Measurements from ENCODE around the gene PTPN12.
"Not testable (repeated sequence)": the region's sequence is repeated elsewhere in the genome, so short reads cannot be mapped to it uniquely, and the experiment has no call there.

The PTPN12 gene

DNA sequence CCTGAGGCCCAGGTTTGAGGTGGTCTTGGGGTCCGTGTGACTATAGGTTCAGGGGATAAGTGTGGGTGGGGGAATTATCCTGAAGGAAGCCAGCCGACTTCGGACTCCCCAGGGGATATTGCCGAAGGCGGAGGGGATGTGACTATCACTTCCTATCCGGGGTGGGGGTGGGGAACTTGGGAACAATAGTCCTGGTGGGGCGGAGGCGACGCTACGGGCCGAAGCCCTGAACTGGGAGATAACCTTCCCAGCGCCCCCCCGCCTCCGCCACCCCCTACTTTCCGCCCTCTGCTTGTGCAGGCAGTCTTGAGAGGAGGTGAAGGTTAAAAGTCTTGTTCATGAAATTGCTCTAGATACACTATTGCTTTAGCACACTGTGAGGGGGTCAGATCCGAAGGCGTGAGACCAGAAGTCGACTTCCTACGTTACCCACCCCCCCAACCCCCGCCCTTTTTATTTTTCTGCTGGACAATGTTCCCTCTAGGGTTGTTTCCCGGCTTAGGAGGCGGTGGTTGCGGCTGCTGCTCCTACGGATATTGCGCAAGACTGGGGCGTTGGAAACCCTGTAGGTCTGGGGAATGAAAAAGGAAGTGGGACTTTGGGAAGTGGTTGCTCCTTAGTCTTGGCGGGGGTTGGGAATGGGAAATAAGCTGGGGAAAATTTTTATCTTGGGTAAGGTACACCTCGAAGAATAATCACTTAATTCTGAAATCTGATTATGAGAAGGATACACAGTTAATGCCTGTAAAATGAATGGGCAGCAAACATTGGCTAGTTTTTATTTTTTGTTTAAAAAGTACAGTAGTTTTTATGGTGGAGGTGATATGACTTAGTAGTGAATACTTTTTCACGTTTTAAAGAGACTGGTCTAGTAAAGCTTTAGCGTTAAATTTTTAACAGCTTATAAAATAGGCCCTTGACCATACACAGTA is 1.5 kb downstream of the PTPN12 start:
- peak; percentile 79 for DNase-seq (ENCODE audit: low spot score)

DNA sequence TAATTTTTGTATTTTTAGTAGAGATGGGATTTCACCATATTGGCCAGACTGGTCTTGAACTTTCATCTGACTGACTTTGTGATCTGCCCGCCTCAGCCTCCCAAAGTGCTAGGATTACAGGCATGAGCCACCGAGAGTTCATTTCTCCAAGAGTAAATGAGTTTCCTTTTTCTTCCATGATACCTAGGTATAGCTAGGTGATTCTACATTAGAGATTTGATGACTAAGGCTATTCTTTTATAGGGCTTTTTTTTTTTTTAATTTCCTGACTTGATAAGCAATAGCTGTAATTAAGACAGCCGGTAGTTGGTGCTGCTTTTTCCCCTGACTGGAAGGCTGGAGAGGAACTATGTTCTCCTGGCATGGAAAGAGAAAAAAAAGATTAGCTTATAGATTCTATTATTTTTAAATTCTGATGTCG is 3.3 kb downstream of the PTPN12 start:
- no peak for DNase-seq (ENCODE audit: low spot score)

GRCh38 chr7:77540993-77541392 is 3.9 kb downstream of the PTPN12 start:
- DNase-seq (ENCODE audit: low spot score) = not testable (repeated sequence)

GRCh38 chr7:77542409-77542808 is 5.3 kb downstream of the PTPN12 start:
- no peak for DNase-seq (ENCODE audit: low spot score)

DNA sequence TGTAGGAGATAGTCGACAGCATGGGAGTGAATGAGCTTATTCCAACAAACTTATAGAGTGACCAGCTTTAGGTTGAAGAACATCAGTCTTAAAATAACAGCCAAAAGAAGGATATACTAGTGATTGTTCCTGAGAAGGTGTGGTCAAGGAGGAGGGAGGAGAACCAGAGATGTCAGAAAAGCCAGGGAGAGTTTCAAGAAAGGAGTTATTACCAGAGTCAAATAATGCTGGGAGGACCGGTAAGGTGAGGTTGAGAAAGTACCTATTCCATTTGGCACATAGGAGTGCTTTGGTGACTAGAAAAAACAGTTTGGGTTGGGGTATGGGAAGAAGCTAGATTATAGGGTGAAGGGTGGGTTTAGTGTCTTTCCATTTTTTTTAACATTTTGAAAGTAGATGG is 5.8 kb downstream of the PTPN12 start:
- no peak for DNase-seq (ENCODE audit: low spot score)

- DNase-seq (ENCODE audit: low spot score) = no peak
Observed at GRCh38 chr7:77543910-77544309, 6.8 kb downstream of the PTPN12 start.

DNA sequence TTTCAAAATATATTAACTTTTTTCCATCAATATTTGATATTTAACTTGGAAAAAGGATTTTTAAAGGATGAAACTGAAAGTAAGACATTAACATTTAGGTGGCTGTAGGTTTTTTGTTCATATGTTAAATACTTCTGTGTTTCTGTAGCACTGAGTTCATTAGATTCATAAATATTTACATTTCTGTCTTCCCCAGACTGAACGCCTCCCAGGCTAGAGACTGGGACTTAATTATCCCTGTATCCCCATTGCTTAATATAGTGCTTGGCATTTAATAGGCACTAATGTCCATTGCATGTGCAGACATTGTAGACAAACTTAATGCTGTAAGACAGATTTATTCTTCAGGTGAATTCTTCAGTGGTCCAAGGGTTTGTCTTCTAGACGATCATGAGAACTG is 7.4 kb downstream of the PTPN12 start:
- no peak for DNase-seq (ENCODE audit: low spot score)

- no peak for DNase-seq (ENCODE audit: low spot score)
Observed at GRCh38 chr7:77548206-77548605, 11.1 kb downstream of the PTPN12 start.

GRCh38 chr7:77549106-77549870 is 12.2 kb downstream of the PTPN12 start:
- DNase-seq (ENCODE audit: low spot score) = no peak

DNA sequence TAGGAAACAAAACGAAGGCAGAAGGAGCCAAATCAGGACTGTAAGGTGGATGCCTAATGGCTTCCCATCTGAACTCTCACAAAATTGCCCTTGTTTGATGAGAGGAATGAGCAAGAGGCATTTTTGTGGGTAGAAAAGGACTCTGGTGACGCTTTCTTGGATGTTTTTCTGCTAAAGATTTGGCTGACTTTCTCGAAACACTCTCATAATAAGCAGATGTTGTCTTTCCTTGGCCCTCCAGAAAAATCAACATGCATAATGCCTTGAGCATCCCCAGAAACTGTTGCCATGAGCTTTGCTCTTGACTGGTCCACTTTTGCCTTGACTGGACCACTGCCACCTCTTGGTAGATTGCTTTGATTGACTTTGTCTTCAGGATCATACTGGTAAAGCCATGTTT is 13.5 kb downstream of the PTPN12 start:
- DNase-seq (ENCODE audit: low spot score) = no peak

DNA sequence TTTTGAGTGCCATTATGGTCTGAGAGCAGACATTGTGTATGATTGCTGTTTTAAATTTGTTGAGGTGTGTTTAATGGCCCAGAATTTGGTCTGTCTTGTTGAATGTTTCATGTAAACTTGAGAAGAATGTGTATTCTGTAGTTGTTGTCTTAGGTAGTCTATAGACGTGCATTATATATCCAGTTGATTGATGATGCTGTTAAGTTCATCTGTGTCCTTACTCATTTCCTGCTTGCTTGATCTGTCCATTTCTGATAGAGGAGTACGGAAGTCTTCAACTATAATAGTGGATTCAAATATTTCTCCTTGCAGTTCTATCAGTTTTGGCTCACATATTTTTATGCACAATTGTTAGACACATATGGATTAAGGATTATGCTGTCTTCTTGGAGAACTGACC is 16.0 kb downstream of the PTPN12 start:
- DNase-seq (ENCODE audit: low spot score) = no peak

GRCh38 chr7:77558284-77558967 is 21.3 kb downstream of the PTPN12 start:
- DNase-seq (ENCODE audit: low spot score) = no peak

GRCh38 chr7:77561352-77561751 is 24.3 kb downstream of the PTPN12 start:
- DNase-seq (ENCODE audit: low spot score) = no peak

DNA sequence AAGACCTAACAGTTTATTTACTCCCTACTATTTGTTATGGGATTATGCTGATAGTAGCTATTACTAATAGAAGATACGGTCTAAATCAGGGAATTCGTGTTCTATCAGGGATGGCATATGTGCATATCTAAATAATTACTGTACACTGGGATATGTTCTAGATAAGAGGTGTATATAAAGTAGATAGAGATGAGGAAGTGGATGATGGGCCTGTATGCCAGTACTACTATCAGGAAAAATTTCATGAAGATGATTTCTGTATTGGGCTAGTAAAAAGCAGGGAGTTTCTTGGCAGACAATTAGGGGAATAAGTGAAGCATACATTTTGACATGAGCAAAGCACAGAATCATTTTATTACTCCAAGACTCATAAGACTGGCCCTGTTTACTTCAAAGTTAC is 26.2 kb downstream of the PTPN12 start:
- no peak for DNase-seq (ENCODE audit: low spot score)

GRCh38 chr7:77565917-77566316 is 28.8 kb downstream of the PTPN12 start:
- DNase-seq (ENCODE audit: low spot score) = no peak

DNA sequence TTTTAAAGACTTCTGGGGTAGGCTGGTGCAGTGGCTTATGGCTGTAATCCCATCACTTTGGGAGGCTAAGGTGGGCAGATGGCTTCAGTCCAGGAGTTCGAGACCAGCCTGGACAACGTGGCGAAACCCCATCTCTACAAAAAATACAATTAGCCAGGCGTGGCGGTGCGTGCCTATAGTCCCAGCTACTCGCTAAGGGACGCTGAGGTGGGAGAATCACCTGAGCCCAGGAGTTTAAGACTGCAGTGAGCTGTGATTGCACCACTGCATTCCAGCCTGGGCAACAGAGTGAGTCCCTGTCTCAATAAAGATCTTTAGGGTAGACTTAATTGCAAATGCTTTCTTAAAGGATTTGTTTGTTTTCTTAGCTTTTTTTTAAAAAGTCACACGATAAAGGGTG is 29.3 kb downstream of the PTPN12 start:
- DNase-seq (ENCODE audit: low spot score) = no peak

- DNase-seq (ENCODE audit: low spot score) = no peak
Observed at GRCh38 chr7:77569514-77570232, 32.6 kb downstream of the PTPN12 start.

DNA sequence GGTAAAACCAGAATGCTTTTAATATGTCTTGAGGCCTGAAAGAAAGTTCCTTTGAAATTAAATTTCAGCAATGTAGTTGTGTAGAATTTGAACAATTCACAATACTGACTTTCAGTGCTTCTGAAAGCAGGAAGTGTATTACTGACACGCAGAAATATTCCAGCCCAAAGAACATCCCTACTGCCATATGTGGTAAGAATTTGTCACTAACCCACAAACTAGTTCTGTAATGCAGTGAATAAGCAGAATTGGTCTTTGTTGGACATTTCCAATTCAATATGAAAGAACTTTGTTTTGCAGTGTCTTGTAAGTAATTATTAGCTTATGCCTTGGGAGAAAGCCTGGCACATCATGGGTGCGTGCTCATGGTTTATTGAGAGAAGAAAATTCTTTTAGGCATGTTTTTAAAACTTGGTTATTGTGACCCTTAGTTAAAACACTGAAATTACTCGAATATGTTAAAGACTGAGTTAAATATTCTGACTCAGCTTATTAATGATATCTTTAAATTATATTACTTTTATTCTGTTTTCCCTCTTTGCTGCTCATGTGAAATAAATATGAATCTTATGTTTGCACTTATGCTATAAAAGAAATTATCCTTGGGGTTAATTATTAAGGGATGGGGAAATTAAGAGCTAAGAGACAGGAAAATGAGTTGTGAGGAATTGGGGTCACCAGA is 33.4 kb downstream of the PTPN12 start:
- no peak for DNase-seq (ENCODE audit: low spot score)

- no peak for DNase-seq (ENCODE audit: low spot score)
Observed at GRCh38 chr7:77571801-77572200, 34.7 kb downstream of the PTPN12 start.

DNA sequence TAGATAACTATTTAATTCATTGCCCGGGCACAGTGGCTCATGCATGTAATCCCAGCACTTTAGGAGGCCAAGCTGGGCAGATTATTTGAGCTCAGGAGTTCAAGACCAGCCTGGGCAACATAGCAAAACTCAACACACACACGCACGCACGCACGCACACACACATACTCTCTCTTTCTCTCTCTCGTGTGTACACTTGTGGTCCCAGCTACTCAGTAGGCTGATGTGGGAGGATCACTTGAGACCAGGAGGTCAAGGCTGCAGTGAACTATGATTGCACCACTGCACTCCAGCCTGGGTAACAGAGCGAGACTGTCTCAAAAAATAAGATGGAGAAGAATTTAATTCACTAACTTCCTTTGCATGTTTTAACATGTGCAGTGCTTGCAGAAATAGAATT is 38.1 kb downstream of the PTPN12 start:
- no peak for DNase-seq (ENCODE audit: low spot score)

DNA sequence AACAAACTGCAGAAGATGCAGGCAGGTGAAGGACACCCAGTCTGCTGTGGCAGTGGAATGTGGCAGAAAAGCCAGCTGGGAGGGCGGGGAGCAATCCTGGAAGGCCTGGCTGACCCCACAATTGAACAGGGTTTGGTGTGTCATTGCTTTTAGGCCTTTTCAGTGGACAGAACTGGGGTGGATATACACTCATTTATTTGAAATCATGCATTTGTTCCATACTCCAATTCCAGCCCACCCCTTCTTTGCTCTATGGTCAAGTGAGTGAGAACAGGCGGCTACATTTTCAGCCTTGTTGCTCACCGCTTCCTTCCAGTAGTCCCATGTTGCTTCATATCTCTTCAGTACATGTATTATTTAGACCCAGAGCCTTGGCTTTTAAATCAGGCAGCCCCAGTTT is 39.8 kb downstream of the PTPN12 start:
- no peak for DNase-seq (ENCODE audit: low spot score)

Data from cerebellar cortex (tissue), 1 donor.